Brain microvascular endothelial cell (primary cell): ENCODE measurements around the gene TMIGD2.
"Not testable (repeated sequence)": the region's sequence is repeated elsewhere in the genome, so short reads cannot be mapped to it uniquely, and the experiment has no call there.

Experiments used
- DNase-seq: peaks from one replicate; pipeline ENCODE4 v3.0.0-alpha.2; 2020
- H3K27ac ChIP-seq: fragments of 250-450 bp; sonication (Bioruptor Pico); 2 replicates; pipeline ENCODE4 v1.5.1; 2020; ENCODE audit warnings: mild to moderate bottlenecking, moderate library complexity
- H3K27me3 ChIP-seq: fragments of 250-450 bp; sonication (Bioruptor Pico); replicated peaks from 2 replicates; pipeline ENCODE4 v1.5.1; 2020; ENCODE audit warnings: mild to moderate bottlenecking
- H3K36me3 ChIP-seq: fragments of 250-450 bp; sonication (Bioruptor Pico); replicated peaks from 2 replicates; pipeline ENCODE4 v1.5.1; 2020; ENCODE audit warnings: mild to moderate bottlenecking
- H3K4me3 ChIP-seq: 2 replicates; pipeline ENCODE4 v1.5.1; 2011; ENCODE audit warnings: low read depth, mild to moderate bottlenecking, control low read depth, low read length, moderate library complexity
- in situ Hi-C: cut with HindIII; loops from 2 replicates; pipeline ENCODE4 v1.10.0; 2017; ENCODE audit warnings: low sequenced_read_pairs, low pct_ligation_motif_present
- TF ChIP-seq, protein P1 (sequence below): IDR thresholded peaks from 2 replicates; pipeline ENCODE4 v1.5.1; 2011; ENCODE audit warnings: low read depth, mild to moderate bottlenecking, moderate library complexity, low read length, control low read depth, inconsistent platforms; ENCODE audit errors: missing control alignments

TMIGD2 gene

DNA sequence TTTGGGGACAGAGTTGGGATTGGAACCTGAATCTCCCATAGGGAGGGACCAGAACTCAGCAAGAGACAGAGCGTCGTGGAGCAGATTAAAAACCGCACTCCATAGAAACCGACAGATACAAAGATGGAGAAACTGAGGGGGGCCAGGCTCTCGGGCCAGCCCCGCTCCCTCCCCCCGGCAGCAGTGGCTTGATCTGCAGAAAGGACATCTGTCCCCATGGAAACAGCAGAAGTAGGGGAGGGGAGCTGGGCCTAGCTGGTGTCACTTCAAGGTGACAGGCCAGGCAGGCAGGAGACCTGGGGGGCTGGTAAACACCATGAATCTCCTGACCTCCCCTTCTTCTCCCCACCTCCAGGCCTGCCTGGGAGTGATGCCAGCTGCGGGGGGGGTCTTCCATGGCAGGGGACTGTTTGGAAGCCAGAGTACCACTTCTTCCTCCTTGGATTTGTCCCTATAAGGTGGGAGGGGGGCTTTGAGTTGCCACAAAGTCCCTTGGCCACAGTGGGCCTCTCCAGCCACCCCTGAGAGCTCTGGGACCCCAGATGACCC is 10.9 kb downstream of the TMIGD2 start:
- H3K4me3 ChIP-seq, result no peak overlapping the region
- TF ChIP-seq, protein P1, sequence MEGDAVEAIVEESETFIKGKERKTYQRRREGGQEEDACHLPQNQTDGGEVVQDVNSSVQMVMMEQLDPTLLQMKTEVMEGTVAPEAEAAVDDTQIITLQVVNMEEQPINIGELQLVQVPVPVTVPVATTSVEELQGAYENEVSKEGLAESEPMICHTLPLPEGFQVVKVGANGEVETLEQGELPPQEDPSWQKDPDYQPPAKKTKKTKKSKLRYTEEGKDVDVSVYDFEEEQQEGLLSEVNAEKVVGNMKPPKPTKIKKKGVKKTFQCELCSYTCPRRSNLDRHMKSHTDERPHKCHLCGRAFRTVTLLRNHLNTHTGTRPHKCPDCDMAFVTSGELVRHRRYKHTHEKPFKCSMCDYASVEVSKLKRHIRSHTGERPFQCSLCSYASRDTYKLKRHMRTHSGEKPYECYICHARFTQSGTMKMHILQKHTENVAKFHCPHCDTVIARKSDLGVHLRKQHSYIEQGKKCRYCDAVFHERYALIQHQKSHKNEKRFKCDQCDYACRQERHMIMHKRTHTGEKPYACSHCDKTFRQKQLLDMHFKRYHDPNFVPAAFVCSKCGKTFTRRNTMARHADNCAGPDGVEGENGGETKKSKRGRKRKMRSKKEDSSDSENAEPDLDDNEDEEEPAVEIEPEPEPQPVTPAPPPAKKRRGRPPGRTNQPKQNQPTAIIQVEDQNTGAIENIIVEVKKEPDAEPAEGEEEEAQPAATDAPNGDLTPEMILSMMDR, result no peak
- in situ Hi-C loops, result no loop called here

DNA sequence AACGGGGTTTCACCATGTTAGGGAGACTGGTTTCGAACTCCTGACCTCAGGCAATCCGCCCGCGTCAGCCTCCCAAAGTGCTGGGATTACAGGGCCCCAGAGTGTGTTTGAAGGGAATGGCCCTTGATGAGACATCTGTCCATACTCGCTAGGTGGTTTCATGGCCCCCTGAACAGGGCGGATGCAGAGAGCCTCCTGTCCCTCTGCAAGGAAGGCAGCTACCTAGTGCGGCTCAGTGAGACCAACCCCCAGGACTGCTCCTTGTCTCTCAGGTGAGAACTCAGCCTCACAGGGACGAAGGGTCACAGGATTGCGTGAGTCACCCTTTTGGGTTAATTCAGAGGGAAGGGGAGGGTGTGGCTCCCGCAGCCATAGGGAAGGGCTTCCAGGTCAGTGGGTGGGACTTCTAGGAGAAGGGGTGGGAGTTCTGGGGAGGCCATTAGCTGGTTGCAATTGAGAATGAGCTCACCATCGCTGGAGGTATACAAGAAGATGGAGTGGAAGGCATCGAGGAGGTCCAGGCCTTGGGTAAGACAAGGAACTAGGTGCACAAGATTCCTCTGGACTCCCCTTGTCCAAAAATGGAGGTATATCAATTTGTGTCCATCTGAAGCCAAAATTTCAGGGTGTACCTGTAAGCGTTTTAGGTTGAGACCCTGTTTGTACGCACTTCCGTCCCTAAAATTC is 14.0 kb downstream of the TMIGD2 start:
- Histone ChIP-seq H3K27me3 (peaks cover 5% of the 10 kb centered on the region), H3K36me3 (no peaks in the 10 kb centered on the region), H3K27ac (no peak overlapping the region), H3K4me3 (no peak overlapping the region)
- TF ChIP-seq, protein P1, result no peak
- in situ Hi-C loops, result no loop called here
- no peak for DNase-seq

More for the DNA sequence above, 10.9 kb downstream of the TMIGD2 start:
- no peaks in the 10 kb centered on the region for H3K36me3 ChIP-seq
- DNase-seq, result no peak
- H3K27ac ChIP-seq, result no peak overlapping the region
- H3K27me3 ChIP-seq, result no peaks in the 10 kb centered on the region

DNA sequence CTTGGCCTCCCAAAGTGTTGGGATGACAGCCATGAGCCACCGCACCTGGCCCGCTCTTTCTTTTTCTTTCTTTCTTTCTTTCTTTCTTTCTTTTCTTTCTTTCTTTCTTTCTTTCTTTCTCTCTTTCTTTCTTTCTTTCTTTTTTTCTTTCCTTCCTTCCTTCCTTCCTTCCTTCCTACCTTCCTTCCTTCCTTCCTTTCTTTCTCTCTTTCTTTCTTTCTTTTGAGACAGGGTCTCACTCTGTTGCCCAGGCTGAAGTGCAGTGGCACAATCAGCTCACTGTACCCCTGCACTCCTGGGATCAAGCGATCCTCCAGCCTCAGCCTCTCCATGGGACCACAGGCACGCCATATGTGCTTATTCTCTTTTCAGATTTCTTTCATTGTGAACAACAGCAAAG is 16.0 kb downstream of the TMIGD2 start:
- H3K4me3 ChIP-seq, DNase-seq, H3K36me3 ChIP-seq, H3K27ac ChIP-seq, in situ Hi-C loops: not testable (repeated sequence)
- peaks cover 12% of the 10 kb centered on the region for H3K27me3 ChIP-seq

DNA sequence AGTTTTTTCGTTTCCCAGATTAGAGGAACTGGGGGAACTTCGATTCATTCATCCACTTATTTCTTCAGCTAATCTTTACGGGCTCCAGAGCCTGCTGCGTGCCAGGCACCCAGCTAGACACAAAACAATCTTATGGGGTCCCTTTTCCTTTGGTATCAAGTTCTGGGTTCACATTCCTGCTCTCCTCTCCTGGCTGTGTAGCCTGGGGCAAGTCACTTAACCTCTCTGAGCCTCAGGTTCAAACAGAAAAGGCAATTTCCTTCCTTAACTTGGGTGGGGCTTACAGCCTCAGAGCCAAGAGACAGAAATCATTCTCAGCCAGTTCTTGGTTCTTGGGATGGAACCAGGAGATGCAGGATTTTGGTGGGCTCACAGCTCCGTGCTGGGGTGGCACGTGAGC is 17.2 kb downstream of the TMIGD2 start:
- H3K36me3 ChIP-seq, result no peaks in the 10 kb centered on the region
- TF ChIP-seq, protein P1, result no peak
- peaks cover 23% of the 10 kb centered on the region for H3K27me3 ChIP-seq
- no peak overlapping the region for H3K27ac ChIP-seq
- no peak overlapping the region for H3K4me3 ChIP-seq
- no peak for DNase-seq
- in situ Hi-C loops, result no loop called here

DNA sequence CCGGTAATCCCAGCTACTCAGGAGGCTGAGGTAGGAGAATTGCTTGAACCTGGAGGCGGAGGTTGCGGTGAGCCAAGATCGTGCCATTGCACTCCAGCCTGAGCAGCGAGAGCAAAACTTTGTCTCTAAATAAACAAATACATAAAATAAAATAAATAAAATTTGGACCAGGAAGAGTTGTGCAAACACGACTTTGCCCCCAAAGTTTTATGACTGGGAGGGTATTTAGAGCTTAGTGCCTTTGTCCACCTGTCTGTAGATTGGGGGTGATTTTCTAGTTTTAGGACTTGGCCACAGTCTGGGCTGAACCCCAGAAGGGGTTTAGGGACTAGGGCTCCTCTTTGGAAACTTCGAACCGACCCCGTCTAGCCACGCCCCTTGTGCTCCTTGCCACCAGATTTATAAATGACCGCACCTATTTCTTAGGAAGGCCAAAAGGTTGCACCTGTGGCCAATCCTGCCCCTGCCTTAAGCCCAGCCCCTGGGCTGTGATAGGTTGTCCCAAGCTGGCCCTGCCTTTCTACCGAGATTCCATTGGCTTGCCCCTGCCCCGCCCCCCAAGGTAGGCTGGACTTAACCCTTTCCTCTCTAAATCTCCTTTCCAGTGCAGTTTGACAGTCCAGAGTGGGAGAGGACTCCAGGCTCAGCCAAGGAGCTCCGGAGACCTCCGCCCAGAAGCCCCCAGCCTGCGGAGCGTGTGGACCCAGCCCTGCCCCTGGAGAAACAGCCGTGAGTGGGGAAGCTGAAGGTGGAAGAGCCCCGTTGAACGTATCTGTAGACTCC is 17.8 kb downstream of the TMIGD2 start:
- in situ Hi-C loops, result no loop called here
- TF ChIP-seq, protein P1, result no peak
- DNase-seq, result peak; percentile 9
- H3K4me3 ChIP-seq, result no peak overlapping the region
- H3K27ac ChIP-seq, result no peak overlapping the region
- peaks cover 29% of the 10 kb centered on the region for H3K27me3 ChIP-seq
- H3K36me3 ChIP-seq, result no peaks in the 10 kb centered on the region

DNA sequence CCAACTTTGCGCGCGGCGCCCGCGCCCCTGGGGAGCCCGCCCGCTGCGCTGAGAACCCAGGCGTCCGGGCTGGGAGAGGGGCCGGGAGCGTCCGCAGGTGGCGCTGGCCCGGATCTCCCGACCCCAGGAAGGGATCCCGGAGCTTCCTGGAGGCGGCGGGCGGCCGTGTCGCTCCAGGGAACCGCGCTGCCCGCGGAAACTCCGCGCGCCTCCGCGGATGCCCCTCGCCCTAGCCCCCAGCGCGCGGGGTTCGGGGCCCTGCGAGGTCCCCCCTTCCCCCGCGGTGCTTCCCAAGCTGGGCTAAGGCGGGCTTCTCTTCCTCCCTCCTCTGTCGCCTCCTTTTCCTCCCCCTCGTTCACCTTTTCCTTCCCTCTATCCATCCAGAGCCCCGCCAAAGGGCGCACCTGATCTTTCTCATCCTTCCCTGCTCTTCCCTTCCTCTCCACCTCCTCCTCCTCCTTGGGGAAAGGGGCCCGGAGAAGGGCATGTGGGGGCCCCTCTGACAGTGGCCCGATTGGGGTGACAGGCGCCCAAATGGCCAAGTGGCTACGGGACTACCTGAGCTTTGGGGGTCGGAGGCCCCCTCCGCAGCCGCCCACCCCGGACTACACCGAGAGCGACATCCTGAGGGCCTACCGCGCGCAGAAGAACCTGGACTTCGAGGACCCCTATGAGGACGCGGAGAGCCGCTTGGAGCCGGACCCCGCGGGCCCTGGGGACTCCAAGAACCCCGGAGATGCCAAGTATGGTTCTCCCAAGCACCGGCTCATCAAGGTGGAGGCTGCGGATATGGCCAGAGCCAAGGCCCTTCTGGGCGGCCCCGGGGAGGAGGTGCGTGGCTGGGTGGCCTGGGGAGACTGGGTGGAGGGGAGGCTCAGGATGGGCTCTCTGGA is 22.4 kb downstream of the TMIGD2 start:
- no peak for DNase-seq

More for the DNA sequence above, 22.4 kb downstream of the TMIGD2 start:
- Histone ChIP-seq H3K27ac (no peak overlapping the region), H3K4me3 (no peak overlapping the region), H3K36me3 (no peaks in the 10 kb centered on the region), H3K27me3 (peaks cover 39% of the 10 kb centered on the region)
- in situ Hi-C loops, result no loop called here
- TF ChIP-seq, protein P1, result no peak
